ENCODE results near the gene PHF21A.

PHF21A gene

DNA sequence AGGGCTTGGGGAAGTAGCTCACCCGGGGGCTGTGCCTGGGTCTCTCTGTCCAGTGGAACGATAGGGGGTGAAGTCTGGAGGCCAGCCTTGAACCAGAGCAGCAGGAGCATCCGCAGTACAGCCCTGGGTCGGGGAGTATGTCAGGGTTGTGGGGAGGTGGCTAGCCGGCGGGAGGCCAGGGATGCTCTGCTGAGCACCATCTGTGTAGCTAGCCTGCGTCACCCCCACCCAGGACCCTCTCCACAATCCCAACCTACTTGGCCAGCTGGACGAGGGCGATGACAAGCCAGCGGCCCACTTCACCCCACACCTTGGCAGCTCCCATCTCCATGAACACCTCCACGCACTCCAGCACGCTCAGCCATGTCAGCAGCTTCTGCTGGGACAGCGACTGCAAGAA lies 205.8 kb downstream of the PHF21A start:
- TF ChIP-seq, protein P1, sequence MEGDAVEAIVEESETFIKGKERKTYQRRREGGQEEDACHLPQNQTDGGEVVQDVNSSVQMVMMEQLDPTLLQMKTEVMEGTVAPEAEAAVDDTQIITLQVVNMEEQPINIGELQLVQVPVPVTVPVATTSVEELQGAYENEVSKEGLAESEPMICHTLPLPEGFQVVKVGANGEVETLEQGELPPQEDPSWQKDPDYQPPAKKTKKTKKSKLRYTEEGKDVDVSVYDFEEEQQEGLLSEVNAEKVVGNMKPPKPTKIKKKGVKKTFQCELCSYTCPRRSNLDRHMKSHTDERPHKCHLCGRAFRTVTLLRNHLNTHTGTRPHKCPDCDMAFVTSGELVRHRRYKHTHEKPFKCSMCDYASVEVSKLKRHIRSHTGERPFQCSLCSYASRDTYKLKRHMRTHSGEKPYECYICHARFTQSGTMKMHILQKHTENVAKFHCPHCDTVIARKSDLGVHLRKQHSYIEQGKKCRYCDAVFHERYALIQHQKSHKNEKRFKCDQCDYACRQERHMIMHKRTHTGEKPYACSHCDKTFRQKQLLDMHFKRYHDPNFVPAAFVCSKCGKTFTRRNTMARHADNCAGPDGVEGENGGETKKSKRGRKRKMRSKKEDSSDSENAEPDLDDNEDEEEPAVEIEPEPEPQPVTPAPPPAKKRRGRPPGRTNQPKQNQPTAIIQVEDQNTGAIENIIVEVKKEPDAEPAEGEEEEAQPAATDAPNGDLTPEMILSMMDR (IDR thresholded peaks at IDR 0.05; ENCODE audit: borderline replicate concordance, insufficient read depth, low read depth, low read length), result no peak
- H3K4me3 ChIP-seq (ENCODE audit: low read depth, low read length), result no peak overlapping the region

GRCh38 chr11:45913942-45914635 lies 207.2 kb downstream of the PHF21A start:
- no peak overlapping the region for H3K4me3 ChIP-seq (ENCODE audit: low read depth, low read length)
- TF ChIP-seq, protein P1 (IDR thresholded peaks at IDR 0.05; ENCODE audit: borderline replicate concordance, insufficient read depth, low read depth, low read length), result no peak

GRCh38 chr11:45913514-45913913 lies 207.7 kb downstream of the PHF21A start:
- TF ChIP-seq, protein P1 (IDR thresholded peaks at IDR 0.05; ENCODE audit: borderline replicate concordance, insufficient read depth, low read depth, low read length), result no peak
- no peak overlapping the region for H3K4me3 ChIP-seq (ENCODE audit: low read depth, low read length)

DNA sequence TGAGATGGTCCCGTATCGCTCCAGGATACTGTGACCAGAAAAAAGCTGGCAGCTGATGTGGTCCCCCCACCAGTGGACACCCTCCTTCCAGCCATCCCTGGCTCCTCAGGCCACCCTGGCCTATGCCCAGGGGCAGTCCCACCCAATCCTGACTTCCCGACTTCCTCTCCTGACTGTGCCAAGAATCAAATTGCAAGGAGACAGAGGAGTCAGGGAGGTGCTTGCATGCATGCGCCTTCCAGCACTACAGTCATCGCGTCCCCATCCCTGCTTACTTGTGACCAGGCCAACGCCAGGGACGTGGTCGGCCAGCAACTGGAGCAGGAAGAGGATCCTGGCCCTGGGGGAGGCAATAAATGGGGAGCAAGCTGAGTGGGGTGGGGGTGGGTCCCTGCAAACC lies 210.6 kb downstream of the PHF21A start:
- TF ChIP-seq, protein P1 (IDR thresholded peaks at IDR 0.05; ENCODE audit: borderline replicate concordance, insufficient read depth, low read depth, low read length), result no peak

GRCh38 chr11:45909594-45910475 lies 211.4 kb downstream of the PHF21A start:
- H3K4me3 ChIP-seq (ENCODE audit: low read depth, low read length), result no peak overlapping the region
- TF ChIP-seq, protein P1 (IDR thresholded peaks at IDR 0.05; ENCODE audit: borderline replicate concordance, insufficient read depth, low read depth, low read length), result no peak

More for the DNA sequence above, 210.6 kb downstream of the PHF21A start:
- no peak overlapping the region for H3K4me3 ChIP-seq (ENCODE audit: low read depth, low read length)

- TF ChIP-seq, protein P1 (IDR thresholded peaks at IDR 0.05; ENCODE audit: borderline replicate concordance, insufficient read depth, low read depth, low read length), result no peak
- H3K4me3 ChIP-seq (ENCODE audit: low read depth, low read length), result no peak overlapping the region
Measured at GRCh38 chr11:45907911-45908370, 213.3 kb downstream of the PHF21A start.

All from GM12875 (cell line).